Stomach smooth muscle (tissue), 2 donors: ENCODE data around the gene PHF19.

ENCODE experiments used
- H3K27ac ChIP-seq: one replicate; pipeline ENCODE4 v1.7.0; 2013; ENCODE audit warnings: mild to moderate bottlenecking, low read length, inconsistent platforms
- H3K27me3 ChIP-seq, 2 donors: one replicate each; pipeline ENCODE4 v1.7.0; 2013; ENCODE audit warnings: low read length in 2 of 2; ENCODE audit not compliant: insufficient read depth in 2 of 2, control insufficient read depth in 1 of 2
- H3K36me3 ChIP-seq, 2 donors: one replicate each; pipeline ENCODE4 v1.7.0; 2013; ENCODE audit warnings: low read length in 2 of 2; ENCODE audit not compliant: control insufficient read depth in 2 of 2, insufficient read depth in 2 of 2
- H3K4me1 ChIP-seq: one replicate; pipeline ENCODE4 v1.7.0; 2013; ENCODE audit warnings: low read length; ENCODE audit not compliant: control insufficient read depth, insufficient read depth
- H3K4me3 ChIP-seq, 2 donors: one replicate each; pipeline ENCODE4 v1.7.0; 2013; ENCODE audit warnings: low read length in 2 of 2
- H3K9ac ChIP-seq, 2 donors: one replicate each; pipeline ENCODE4 v1.7.0; 2013; ENCODE audit warnings: low read length in 2 of 2, mild to moderate bottlenecking in 1 of 2
- H3K9me3 ChIP-seq, 2 donors: one replicate each; pipeline ENCODE4 v1.7.0; 2013; ENCODE audit warnings: low read length in 2 of 2; ENCODE audit not compliant: control insufficient read depth in 2 of 2
- donor health status: healthy.
- donor health status: Pancreatic carcinoma.

The PHF19 gene

DNA sequence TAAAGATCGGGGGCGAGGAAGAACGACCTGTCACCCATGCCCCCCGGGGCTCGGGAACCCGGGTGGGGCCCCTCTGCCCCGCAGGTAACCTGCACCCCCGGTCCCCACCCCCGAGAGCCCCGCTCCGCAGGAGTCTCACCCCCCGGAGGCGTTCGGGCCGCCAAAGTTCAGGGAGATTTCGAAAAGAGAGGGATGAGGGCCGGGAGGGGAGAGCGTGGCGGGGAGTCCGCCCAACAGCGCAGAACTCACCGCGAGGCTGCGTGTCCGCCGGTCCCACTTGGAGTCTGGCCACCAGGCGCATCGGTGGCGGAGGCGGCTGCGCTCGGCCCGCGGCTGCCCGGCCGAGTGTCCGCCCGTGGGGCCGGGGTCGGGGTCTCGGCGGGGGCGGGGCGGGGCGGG lies at the start of gene PHF19:
Gene PHF19 (minus strand): TSS at position 347 of the 399 bp plus-strand sequence. CDS start 2,447 bp downstream, outside the sequence.
- Histone ChIP-seq H3K4me1 (peaks cover 18% of the 10 kb centered on the region), H3K27ac (peak within 1 kb of the TSS; percentile 93), H3K9me3 (no peaks in the 10 kb centered on the region), H3K9ac (peak within 1 kb of the TSS; percentile 85 to 87), H3K27me3 (no peaks in the 10 kb centered on the region), H3K4me3 (peak within 1 kb of the TSS; percentile 91 to 94), H3K36me3 (peaks cover 10 to 18% of the 10 kb centered on the region in 2 donors)

DNA sequence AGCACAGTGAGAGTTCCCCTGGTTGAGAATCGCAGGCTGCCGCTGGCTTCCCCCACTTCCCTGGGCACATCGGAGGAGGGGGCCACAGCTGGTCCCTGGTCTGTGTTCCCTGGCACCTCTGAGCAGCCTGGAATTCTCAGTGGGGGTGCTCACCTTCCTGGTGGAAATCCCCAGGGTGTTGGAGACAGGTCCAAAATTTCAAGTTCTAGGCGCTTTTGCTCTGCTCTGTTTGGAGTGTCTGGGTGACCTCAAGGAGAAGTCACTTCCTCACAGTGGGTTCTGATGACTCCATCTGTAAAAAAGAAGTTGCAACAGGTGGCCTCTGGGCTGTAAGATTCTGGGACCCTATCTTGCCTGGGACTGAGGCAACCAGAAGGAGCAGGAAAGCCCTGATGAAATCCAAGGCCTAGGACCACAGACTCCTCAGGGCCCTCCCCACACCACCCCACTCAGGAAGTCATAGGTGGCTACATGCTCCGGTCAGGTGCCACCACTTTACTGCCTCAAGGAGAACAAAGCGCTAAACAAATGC lies 49.5 kb upstream of the PHF19 start, which contains the start of gene TRAF1:
Gene TRAF1 (minus strand): TSS at position 400 of the 532 bp plus-strand sequence. CDS start 721 bp downstream, outside the sequence.
- Histone ChIP-seq H3K27ac (peak within 1 kb of the TSS; percentile 88), H3K9ac (peak within 1 kb of the TSS in 1 of 2 donors; percentile 76), H3K27me3 (no peaks in the 10 kb centered on the region), H3K4me1 (peaks cover 40% of the 10 kb centered on the region), H3K4me3 (peak within 1 kb of the TSS in 1 of 2 donors; percentile 81), H3K9me3 (no peaks in the 10 kb centered on the region), H3K36me3 (peaks cover 0 to 5% of the 10 kb centered on the region in 2 donors)

DNA sequence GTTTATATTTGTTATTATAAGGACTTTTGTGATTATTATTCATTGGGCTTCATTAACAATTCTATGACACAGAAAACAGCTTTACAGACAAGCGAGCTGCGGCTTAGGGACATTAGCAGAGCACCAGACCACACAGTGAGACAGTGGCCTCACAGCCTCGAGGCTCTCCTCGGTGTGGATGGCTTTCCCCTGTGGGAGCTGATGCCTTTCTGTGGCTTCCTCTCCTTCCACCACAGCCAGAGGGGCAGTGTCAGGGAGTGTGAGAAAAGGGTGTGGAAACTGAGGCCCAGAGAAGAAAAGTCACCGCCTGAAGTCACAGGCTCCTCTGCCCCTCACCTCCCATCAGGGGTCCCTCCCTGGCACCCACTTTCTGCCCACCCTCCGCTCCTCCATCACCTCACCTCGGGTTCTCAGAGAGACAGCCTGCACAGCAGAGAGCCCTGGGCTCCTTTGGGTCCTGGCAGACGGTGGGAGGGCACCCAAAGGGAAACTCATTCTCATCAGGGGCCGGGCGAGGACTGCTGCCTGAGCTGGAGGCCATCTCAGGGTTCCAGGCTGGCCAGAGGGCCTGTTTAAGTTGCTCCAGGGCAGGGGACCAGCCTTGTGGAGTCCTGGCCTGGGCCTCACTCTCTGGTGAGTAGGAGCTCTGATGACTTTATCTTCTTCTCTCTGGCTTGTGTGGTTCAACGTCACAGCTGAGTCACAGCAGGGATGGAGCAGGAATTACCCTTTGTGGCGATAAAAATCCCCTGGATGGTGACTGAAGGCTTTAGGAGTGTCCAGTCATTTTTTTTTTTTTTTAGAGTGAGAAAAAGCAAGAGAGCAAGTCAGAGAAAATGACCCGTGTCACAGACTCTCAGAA lies 48.8 kb upstream of the PHF19 start:
- Histone ChIP-seq H3K27me3 (no peaks in the 10 kb centered on the region), H3K4me3 (peak overlapping the region in 1 of 2 donors; percentile 8), H3K9ac (no peak overlapping the region), H3K9me3 (no peaks in the 10 kb centered on the region), H3K36me3 (peaks cover 0 to 5% of the 10 kb centered on the region in 2 donors), H3K4me1 (peaks cover 39% of the 10 kb centered on the region), H3K27ac (peak overlapping the region; percentile 88)

DNA sequence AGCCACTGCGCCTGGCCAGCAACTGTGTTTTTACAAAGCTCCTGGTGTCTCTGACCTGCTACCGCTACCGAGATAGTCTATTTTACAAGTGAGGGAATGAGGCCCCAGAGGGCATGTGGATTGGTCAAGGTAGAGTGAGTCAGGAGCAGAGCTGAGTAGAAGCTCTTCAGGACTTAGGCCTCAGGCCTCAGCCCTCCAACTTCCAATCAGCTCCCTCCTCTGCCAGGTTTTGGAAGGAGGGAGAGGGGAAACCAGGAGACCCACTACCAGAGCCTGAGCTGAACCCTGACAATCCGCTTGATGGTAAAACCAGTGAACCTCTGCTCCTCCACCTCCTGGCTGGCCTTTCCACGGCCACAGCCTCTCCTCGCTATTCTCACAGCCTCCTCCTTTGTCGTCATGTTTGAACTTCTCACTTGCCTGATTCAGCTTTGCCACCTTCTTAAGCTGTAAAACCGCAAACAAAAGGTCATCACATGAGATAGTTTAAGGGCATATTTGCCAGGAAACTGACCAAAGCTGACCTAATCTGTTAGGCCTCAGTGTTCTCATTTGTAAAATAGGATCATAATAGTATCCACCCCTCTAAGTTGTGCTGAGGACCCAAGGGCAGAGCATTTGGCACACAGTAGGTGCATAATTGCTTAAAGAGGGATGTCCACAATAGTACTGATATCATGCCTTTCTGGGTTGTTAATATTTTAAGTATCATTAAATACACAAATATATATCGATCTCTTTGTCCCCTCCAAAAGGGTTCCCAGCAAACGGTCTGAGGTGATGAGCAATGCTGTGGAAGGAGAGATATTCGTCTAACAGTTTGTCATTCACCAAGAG lies 47.9 kb upstream of the PHF19 start:
- no peaks in the 10 kb centered on the region for H3K27me3 ChIP-seq
- H3K9me3 ChIP-seq = no peaks in the 10 kb centered on the region
- H3K36me3 ChIP-seq = peaks cover 0 to 5% of the 10 kb centered on the region in 2 donors
- H3K27ac ChIP-seq = no peak overlapping the region
- H3K4me3 ChIP-seq = no peak overlapping the region
- no peak overlapping the region for H3K9ac ChIP-seq
- H3K4me1 ChIP-seq = peaks cover 46% of the 10 kb centered on the region

DNA sequence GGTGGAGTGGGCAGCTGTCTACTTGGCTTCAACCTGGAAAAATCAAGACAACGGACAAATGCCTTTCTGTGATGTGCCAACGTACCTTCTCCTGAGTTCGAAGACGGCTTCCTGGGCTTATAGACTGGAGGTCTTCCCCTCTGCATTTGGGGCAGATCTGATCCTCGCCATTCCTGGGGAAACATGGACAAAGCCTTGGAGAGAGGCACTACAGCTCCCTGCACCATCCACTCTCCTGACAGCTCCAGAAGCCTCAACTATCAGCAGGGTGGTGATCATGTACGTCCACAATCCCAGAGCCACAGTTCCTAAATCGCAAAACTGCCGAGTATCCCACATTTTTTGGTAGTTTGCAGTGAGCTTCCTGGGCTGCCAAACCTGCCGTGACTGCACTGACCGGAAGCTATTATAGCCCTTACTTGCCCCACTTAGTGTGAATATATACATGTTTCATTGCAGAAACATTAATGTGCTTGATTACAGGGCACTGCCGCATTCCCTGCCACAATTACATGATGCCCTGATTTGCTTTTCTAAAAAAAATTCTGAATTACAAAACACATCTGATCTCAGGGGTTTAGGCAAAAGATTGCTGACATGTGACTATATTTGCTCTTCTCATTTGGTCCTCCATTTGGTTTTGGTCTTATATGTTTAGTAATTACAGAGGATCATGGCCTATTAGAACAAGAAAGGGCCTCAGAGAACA lies 46.8 kb upstream of the PHF19 start:
- no peak overlapping the region for H3K4me3 ChIP-seq
- H3K9me3 ChIP-seq = no peaks in the 10 kb centered on the region
- no peak overlapping the region for H3K27ac ChIP-seq
- peaks cover 0 to 5% of the 10 kb centered on the region in 2 donors for H3K36me3 ChIP-seq
- no peak overlapping the region for H3K9ac ChIP-seq
- peaks cover 52% of the 10 kb centered on the region for H3K4me1 ChIP-seq
- no peaks in the 10 kb centered on the region for H3K27me3 ChIP-seq

DNA sequence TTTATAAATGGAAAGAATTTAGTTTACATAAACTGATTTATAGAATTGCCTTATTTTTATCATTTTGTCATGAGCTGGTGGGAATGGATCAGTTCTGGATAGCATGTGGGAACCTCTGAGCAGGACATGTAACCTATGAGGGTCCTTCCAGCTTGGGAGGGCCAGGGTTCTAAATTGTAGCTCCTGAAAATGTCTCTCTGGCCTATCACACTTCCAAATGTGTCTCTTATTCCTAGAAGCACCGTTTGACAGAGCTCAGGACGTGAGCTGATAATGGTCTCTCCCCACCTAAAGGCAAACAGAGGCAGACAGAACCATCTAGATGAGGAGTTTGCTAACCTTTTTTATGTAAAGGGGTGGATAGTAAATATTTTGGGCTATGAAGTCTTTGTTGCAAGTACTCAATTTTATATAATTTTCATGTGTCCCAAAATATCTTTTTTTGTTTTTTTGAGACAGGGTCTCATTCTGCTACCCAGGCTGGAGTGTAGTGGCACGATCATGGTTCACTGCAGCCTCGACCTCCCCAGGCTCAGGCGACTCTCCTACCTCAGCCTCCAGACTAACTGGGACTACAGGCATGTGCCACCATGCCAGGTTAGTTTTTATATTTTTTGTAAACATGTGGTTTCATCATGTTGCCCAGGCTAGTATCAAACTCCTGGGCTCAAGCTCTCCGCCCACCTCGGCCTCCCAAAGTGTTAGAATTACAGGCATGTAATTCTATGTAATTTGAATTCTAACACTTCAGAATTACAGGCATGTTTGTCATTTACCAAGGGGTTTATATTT lies 45.6 kb upstream of the PHF19 start:
- Histone ChIP-seq H3K4me1 (peaks cover 45% of the 10 kb centered on the region), H3K4me3 (no peak overlapping the region), H3K9ac (peak overlapping the region in 1 of 2 donors; percentile 42), H3K36me3 (peaks cover 0 to 5% of the 10 kb centered on the region in 2 donors), H3K9me3 (peaks cover 0 to under 1% of the 10 kb centered on the region in 2 donors), H3K27me3 (no peaks in the 10 kb centered on the region), H3K27ac (peak overlapping the region; percentile 66)

DNA sequence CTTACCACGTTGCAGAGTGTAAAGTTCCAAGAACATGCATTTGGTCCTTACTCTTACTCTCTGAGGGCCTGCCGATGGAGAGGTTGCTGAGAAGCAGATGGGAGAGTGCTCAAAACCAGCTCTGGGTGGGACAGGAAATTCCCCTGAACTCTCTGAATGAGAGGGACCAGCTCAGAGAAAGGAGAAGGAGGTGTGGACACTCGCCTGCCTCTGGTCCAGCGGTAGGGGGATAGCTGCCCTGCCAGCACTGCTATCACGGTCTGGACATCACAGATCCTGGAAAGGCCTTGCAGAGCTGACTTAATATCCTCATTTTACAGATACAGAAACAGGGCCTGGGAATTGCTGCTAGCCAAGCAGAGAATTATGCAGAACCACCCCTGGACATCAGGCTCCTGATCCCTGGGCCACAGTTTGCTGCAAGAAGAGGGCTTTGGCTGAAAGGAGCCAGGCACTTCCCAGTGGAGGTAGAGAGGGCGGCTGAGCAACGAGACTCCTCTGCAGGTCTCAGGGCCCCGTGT lies 44.7 kb upstream of the PHF19 start:
- Histone ChIP-seq H3K27me3 (no peaks in the 10 kb centered on the region), H3K4me3 (peak overlapping the region in 1 of 2 donors; percentile 8), H3K4me1 (peaks cover 52% of the 10 kb centered on the region), H3K9me3 (peaks cover 0 to 5% of the 10 kb centered on the region in 2 donors), H3K27ac (peak overlapping the region; percentile 66), H3K9ac (peak overlapping the region in 1 of 2 donors; percentile 47), H3K36me3 (peaks cover 0 to 5% of the 10 kb centered on the region in 2 donors)

DNA sequence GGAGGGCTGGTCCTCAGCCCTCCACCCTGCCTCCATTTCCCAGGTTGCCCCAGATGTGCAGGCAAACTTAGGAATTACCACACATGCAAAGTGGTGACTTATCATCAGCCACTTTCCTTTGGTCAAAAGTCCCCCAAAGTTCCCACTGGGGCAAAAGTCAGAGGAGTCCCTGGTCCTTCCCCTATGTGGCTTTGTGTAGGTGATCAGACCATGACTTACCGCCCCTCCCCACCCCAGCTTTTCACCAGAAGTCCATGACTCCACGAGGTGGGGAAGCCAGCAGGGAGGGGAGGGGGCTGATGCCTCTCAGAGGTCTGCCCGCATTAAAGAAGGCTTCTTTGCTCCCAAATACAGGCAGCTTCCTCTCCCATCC lies 43.8 kb upstream of the PHF19 start:
- Histone ChIP-seq H3K36me3 (peaks cover 0 to 5% of the 10 kb centered on the region in 2 donors), H3K9ac (peak overlapping the region in 1 of 2 donors; percentile 27), H3K4me1 (peaks cover 55% of the 10 kb centered on the region), H3K9me3 (peaks cover 0 to 5% of the 10 kb centered on the region in 2 donors), H3K27ac (peak overlapping the region; percentile 80), H3K4me3 (no peak overlapping the region), H3K27me3 (no peaks in the 10 kb centered on the region)
